Measurements from ENCODE around the gene CCND1.
A peak's percentile ranks its signal among the peaks of the same experiment; 100 is the strongest.
"Not testable (repeated sequence)": the region's sequence is repeated elsewhere in the genome, so short reads cannot be mapped to it uniquely, and the experiment has no call there.

The CCND1 gene

DNA sequence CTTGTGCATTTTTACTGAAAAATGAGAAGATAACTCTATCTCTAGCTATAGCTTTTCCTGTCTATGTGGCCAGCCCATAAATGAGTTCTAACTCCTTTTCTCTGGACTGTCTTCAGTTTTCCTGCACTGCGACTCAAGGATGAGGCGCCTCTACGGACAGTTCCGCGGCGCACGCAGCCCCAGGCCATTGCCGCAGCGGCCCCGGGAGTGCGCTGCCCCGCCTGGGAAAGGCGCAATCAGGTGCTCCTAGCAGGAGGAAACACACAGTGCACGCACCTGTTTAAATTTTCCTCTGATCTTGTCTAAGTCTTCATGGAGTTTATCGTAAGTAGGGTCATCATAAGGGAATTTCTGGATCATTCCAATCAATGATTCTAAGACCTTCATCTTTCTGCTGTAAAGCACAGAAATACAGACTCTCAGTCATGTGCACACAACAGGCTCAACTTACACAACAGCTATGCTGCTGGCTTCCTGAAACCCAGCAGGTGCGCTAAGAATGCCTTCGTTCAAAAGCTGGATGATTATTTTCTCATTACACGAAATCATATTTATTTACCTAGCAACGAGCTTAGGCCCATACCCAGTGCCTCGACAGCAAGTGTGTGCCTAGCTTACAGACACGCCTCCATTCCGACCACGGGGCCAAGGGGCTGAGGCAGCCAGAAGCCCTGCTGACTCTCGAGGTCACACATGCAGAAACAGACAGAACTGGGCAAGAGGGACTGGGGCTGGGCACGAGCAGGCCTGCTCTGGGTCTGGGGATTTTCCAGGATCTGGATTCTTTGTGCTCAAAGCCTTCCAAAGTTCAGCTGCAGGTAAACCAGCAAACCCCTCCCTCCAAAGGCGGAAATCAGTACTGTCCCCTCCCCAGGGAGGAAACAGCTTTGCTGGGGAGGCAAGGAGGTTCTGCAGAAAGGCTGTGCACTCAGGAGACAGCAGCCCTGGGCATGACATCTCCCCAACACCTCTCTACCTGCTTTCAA, 27.0 kb downstream of the CCND1 start:
- no peak for DNase-seq

- DNase-seq, result no peak
These were observed 28.5 kb downstream of the CCND1 start for GRCh38 chr11:69669486-69669885.

DNA sequence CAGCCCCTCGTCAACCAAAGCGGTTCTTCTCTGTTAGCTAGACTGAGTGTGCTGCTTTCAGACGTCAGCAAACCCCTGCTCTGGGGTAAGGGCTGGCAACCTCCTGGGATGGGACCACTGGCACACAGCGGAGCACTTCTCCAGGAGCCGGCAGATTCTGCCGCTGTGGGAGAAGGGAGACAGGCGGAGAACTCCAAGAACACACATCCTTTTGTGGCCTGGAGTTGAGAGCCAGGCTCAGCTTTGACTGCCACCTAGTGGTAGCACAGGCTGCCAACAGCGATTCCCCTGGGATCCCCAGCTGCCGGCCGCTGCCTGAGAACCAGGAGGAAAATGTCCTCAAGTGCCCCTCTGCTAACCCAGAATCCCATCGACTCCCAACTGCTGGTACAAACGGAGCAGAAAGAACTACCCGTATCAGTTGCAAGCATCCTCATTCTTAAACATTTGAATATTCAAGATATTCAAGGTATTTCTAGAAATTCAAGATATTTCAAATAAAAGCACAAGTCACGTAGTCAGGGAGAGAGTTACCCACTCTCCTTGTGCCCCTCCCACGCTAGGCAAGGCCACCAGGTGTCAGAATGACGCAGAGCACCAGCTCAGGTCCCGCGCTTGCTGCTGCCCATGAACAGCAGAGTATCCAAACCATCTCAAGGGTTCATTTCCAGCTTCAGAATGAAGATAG, 29.3 kb downstream of the CCND1 start:
- DNase-seq, result no peak

- DNase-seq, result no peak
These were observed 30.9 kb downstream of the CCND1 start for GRCh38 chr11:69671734-69672465.

- DNase-seq, result no peak
These were observed 33.4 kb downstream of the CCND1 start for GRCh38 chr11:69674267-69674885.

DNA sequence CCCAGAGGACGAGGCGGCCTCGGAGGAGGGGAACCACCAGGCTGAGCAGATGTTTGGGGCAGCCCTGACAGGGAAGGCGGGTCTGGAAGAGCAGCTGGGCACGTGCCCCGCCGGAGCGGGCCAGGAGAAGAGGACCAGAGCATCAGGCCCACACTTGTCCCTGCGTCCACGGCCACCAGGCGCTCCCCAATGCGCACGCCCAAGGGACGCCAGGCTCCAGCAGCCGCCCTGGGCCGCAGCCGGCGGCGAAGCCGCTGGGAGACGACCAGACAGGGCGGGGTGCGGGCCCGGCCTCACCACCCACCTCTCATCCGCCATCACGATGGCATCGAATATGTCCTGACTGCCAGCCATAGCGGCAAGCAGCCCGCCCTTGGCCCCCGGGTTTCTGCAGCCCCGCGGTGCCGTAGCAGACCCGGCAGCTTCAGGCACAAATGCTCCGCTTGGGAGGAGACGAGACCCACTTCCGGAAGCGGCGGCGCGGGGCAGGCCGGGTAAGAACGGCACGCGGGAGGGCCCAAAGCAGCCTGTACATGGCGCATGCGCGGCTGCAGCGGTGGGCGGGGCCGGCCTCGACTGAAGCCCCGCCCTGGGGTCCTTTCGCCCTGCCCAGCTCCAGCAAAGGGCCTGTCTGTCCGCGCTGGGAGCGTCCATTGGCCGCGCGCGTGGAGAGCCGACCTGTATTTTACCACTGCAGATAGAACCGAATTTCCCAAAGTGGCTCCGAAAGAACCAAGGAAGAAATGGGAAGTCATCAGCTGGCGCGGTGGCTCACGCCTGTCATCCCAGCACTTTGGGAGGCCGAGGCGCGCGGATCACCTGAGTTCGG, 34.1 kb downstream of the CCND1 start, which contains the start of gene LTO1:
LTO1 (minus strand) TSS at position 468 of the 829 bp plus-strand sequence; CDS start at position 354, 114 bp downstream.
- peak; percentile 92 for DNase-seq

- no peak for DNase-seq
These were observed 36.8 kb downstream of the CCND1 start for GRCh38 chr11:69677749-69678148.

GRCh38 chr11:69680688-69681087, 39.7 kb downstream of the CCND1 start:
- DNase-seq, result no peak

DNA sequence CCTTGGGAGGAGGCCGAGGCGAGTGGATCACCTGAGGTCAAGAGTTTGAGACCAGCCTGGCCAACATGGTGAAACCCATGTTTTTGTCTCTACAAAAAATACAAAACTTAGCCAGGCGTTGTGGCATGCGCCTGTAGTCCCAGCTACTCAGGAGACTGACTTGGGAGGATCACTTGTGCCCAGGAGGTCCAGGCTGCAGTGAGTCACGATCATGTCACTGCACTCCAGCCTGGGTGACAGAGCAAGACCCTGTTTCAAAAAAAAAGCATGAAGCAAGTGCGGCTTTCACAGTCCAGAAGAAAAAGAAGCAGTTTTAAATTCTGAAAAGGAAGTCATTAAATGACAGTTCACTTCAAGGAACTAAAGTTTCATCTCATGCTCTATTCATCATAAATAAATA, 41.3 kb downstream of the CCND1 start:
- DNase-seq, result no peak

GRCh38 chr11:69682681-69683326, 41.8 kb downstream of the CCND1 start:
- no peak for DNase-seq

- DNase-seq, result no peak
These were observed 42.9 kb downstream of the CCND1 start for GRCh38 chr11:69683764-69684333.

DNA sequence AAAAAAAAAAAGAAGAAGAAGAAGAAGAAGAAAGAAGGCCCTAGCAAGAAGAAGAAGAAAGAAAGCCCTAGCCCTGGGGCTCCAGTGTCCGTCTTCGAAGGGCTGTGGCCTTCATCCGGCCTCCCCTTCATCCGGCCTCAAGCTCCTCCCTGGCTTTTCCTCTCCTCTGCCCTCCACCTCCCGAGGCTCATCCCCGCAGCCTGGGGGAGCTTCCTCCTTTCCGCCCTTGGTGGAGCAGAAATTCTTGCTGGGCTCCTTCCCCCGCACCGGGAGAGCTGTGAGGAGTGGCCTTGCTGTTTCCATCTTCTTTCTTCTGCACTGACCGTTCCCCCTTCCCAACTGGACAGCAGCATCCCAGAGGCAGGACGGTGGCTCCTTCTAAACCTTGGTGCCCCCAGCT, 43.7 kb downstream of the CCND1 start:
- no peak for DNase-seq

- no peak for DNase-seq
These were observed 44.4 kb downstream of the CCND1 start for GRCh38 chr11:69685348-69685747.

DNA sequence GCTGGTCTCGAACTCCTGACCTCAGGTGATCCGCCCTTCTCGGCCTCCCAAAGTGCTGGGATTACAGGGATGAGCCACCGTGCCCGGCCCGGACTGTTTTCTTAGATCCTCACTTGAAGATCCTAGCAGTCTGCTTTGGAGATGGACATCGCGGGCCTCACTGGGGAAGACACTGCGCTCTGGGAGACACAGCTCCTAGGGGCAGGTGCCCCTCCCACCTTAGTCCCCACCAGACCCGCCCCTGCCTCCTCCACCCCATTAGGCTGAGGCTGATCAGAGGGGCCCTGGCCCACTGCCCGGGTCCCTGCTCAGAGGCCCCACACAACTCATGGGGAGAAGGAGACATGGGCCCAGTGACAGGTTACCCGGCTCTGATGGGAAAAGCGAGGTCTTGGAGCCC, 45.5 kb downstream of the CCND1 start:
- no peak for DNase-seq

DNA sequence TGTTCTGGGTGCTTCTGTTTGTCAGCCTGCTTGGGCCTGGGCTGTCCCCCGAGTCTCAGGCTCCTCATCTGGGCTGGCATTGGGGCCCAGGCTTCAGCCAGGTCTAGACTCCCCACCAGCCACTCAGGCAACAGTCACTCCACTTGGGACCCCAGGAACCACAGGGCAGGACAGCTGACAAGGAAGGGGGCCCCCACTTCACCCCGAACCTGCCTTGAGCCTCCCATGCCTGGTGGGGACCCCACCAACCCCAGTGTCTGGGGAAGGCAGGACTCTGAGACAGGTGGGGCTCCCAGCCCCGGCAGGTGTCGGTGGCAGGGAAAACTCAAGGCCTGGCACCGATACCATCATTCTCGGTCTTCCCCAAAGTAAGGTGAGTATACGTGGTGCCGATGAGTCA, 45.9 kb downstream of the CCND1 start:
- no peak for DNase-seq

- not testable (repeated sequence) for DNase-seq
These were observed 47.2 kb downstream of the CCND1 start for GRCh38 chr11:69687969-69688771.

GRCh38 chr11:69689484-69690319, 48.7 kb downstream of the CCND1 start:
- DNase-seq, result no peak

- DNase-seq, result no peak
These were observed 50.5 kb downstream of the CCND1 start for GRCh38 chr11:69691463-69691862.

DNA sequence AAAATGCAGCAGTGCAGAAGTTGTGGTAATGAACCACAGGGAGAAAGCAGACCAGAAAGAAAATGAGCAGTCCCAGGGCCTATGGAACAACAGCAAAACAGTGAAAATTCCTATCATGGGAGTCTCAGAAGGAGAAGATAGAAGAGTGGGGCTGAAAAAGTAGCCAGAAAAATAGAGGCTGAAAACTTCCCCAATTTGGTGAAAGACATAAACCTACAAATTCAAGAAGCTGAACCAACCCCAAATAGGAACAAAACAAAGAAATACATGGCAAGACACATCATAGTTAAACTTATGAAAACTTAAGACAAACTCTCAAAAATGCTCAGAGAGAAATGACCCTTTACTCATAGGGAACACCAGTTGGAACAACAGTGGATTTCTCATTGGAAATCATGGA, 51.5 kb downstream of the CCND1 start:
- DNase-seq, result no peak
